ENCODE data around the gene DCLRE1A.

- TF ChIP-seq CTCF (IDR thresholded peaks at IDR 0.05; ENCODE audit: borderline replicate concordance, extremely low read depth, low read length, poor library complexity, severe bottlenecking) (no peak), EZH2 (IDR thresholded peaks at IDR 0.05; ENCODE audit: borderline replicate concordance, low read depth, low read length, severe bottlenecking) (no peak)
Measured at GRCh38 chr10:113808168-113808567, 45.7 kb downstream of the DCLRE1A start.

Data from DND-41 (cell line).